Hematopoietic multipotent progenitor cell treated with erythropoietin and hydrocortisone succinate and interleukin-3 and kit ligand, for 6 days (in vitro differentiated cells): ENCODE measurements around the gene CADM2.
"Not testable (repeated sequence)": the region's sequence is repeated elsewhere in the genome, so short reads cannot be mapped to it uniquely, and the experiment has no call there.

ENCODE experiments used
- DNase-seq: peaks from one replicate; pipeline ENCODE4 v3.0.0-alpha.2; 2015

Gene CADM2

DNA sequence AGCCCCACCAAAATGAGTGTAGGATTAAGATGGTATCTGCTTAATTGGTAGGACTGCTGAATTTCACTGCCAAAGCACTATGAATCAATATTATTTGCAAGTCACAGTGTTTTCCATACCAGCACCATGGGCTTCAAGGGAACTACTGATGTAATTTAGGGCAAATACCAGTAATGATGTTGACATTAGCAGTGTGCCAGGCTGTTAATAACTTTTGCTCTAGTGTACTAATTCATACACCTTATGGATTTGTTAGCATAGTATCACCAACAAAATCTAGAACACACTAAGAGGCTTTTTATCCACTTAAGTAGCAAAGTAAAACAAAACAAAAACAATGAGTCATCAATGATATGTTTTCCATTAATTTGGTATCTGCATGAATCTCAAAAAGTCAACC is 888.2 kb downstream of the CADM2 start:
- no peak for DNase-seq

DNA sequence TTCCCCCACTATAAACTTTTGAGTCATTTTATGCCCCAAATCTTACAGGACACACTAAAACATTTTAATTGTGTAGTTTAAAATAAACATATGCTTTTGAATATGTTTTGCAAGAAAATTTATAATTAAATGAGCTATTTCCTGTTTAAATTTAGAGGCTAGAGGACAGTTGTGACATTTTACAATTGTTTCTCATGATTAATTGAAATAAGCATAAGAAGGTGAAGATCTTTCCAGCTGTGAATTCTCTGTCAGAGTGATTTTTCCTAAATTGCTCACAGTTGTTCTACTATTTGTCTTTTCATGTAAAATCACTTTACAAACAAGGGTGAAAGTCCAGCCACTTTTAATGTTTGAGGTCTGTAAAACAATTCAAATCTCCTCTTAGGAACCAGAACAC is 892.3 kb downstream of the CADM2 start:
- no peak for DNase-seq

DNA sequence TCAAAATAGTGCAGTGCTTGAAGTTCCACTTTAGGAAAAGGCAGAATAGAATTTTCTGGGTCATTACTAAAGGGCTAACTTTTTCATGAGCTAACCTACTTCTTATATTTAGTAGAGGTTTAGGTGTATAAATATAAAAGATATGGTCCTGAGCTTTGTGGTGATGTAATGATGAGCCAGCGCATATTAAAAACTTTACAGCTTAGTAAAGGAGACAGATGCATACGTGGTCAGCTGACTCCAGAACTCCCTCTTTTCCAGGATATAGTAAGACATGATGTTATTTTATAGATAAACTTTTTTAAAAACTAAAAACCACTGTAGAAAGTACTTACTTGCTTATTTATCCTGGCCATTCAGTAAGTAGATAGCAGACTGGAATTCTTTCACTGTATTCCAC is 895.0 kb downstream of the CADM2 start:
- DNase-seq = no peak

DNA sequence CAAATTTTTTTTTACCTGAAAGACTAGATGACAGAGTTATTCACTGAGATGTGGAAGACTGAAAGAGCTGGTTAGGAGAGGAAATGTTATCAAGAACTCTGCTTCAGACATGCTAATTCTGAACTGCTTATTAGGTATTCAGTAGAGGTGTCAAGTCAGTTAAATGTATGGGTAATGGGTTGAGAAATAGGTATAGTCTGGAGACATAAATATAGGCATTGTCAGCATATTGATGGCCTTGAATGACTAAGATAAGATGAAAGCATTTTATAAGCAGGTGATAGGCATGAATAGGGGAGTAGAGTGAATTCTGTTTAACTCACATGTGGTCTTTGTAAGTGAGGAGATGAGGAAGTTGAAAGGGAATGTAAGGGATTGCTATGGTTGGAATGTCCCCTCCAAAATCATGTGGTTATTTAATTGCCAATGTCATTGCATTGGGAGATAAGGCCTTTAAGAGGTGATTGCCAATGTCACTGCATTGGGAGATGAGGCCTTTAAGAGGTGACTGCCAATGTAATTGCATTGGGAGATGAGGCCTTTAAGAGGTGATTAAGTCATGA is 904.2 kb downstream of the CADM2 start:
- DNase-seq = no peak

DNA sequence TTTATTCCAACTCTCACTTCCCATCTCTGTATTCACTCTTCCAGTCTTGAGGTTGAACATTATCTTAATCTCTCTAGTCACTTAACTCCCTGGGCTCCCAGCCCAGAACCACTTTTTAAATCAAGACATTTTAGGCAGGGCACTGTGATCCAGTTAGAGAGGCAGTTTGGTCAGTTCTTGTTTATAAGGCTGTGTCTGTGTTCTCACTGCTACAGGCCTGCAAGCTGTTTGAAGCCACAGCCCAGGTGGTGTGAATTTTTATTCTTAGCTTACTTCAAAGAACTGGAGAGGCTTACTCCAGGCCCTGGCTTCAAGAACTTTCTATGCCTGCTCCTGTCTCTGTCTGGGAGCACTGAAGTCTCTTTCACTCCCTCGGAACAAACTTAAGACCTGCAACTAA is 906.1 kb downstream of the CADM2 start:
- DNase-seq = no peak

DNA sequence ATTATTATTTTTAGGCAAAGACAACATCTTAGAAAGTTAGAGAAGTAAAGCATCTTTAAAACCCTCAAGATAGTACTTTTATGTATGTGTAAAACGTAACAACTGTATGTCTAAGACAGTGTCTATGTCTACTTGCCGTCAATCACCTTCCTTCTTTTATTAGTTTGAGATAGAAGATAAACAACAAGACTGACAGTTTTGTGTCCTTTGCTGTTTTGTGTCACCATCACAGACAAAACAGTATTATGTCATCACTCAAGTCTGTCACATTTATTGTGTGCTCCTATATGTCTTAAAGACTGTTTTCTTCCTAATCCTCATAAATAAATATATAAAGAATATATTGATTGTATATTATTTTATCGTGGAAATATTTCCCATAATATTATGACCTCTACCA is 908.3 kb downstream of the CADM2 start:
- no peak for DNase-seq

DNA sequence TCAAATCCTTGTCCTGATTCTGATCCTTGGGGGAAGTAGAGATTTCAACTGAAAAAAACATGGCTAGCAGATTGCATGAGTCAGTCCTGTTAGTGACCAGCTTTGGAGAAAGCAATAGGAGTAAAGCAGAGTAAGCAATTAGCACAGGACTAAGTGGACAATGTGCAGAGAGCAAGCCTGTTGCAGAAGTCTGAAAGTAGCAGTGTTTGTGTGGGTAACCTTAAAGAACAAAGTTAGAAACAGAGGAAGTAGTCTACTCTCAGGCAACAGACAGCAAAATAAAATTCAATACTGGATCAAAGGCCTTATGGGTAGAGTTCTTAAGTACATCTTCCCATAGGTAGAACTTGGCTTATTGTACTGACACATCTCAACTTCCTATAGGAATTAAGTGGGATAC is 916.8 kb downstream of the CADM2 start:
- DNase-seq = no peak

DNA sequence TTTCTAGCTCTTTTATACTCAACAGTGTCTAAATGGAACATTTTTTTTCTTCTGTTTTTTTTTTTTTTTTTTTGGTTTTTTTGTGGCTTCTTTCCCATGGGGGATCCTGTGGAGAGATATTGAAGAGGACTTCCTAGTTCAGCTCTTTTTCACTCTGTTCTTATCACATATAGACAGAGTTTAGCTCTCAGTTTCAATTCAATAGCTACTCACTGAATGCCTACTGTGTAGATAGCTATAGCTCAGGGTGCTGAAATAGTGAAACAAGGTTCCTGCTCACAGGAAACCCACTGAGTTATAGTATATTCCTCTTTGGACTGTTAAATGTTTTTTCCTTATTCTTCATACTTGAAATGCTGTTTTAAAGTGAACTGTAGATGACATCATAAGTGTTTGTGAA is 918.8 kb downstream of the CADM2 start:
- no peak for DNase-seq

DNA sequence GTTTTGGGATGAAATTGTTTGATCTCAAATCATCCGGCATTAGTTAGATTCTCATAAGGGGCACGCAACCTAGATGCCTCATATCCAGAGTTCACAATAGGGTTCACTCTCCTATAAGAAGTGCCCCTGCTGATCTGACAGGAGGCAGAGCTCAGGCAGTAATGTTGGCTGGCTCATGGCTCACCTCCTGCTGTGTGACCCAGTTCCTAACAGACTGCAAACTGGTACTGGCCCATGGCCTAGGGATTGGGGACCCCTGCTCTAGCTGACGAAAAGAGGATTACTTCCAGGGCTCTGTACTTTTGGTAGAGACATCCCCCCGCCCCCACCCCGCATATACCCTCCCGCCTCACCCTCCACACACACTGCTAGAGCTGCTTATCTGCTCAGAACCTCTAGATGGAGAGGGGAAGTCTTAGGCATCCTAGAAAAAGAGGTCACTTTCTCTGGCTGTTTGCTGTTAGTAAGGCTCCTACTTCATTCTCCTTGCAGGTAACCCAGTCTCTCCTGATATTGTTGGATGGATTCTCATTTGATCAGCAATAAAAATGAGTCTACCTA is 923.1 kb downstream of the CADM2 start:
- no peak for DNase-seq

DNA sequence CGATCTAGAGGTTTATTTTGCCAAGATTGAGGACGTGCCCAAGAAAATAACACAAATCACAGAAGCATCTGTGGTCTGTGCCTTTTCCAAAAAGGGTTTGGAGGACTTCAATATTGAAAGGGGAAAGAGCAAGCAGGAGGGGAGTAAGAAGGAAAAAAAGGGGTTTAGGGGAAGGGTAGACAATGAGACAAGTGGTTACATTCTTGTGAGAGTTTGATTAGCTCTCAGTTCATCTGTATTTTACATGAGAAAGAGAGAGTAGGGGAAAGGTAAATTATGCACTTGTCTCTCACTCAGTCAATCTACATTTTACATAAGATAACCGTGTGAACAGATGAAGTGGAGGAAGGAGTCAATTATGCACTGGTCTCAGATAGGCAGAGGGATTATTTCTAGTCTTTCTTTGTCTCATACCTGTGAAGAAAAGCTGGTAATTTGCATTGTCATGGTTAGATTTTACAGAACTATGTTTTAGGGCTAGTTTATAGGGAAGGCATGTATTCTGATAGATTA is 931.3 kb downstream of the CADM2 start:
- no peak for DNase-seq

DNA sequence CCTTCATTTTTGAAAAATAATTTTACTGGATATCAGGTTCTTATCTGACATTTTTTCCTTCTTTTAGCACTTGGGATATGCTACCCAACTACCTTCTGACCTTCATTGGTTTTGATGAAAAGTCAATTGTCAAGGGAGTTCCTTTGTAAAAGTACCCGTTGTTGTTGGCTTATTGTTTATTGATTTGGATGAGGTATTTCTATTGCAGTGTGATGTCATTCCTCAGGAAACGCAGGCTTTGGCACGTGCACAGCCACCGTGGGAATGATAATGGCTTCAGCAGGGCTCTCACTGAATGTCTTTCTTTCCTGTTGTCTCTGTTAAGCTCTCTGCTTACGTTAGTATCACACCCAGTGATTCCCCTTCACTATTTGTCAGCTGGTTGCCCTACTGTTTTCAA is 944.6 kb downstream of the CADM2 start:
- no peak for DNase-seq

DNA sequence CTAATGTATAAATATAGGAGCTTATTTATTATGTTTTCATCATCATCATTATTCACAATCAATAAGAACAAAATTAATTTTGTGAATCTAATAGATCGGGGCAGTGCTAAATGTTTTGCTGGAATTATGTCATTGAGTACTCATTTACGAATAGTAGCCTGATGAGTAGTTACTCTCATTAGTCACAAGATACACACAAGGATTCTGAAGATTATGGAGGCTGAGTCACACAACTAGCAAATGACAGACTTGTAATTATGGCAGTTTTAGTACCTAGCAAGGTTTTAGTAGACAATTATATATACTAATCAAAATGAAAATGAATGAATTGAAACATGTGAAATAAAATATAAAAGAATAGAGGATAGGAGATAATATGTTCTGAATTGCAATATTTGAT is 954.2 kb downstream of the CADM2 start:
- no peak for DNase-seq

DNA sequence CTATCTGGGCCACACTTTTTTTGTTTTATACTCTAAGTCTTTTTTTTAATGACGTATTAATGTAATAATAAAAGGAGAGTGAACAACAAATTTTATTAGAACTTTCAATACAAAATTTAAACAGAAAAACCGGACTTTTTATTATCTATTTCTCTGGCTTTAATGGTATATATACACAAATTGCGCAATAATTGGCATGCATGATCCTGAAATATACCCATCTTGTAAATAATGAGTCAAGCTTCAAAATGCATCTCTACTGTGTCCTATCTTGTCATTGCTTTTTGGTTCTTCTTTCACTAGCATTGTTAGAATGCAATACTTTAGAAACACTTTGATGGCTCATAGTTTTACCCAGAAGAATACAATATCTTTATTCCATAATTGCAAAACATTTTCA is 963.6 kb downstream of the CADM2 start:
- DNase-seq = no peak

DNA sequence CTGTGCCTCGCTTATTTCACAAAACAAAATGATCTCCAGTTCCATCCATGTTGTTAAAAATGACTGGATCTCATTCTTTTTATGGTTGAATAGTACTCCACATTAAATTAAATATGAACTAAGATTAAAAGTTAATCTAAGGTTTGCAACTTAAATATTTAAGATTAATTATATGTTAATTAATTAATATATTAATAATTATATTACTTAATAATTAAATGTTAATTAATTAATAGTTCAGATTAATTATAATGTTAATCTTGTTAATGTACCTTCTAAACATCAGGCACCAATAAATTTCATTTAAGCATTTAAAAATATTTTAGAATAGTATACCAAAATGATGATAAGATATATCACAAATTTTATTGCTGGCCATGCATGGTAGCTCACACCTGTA is 971.9 kb downstream of the CADM2 start:
- no peak for DNase-seq

DNA sequence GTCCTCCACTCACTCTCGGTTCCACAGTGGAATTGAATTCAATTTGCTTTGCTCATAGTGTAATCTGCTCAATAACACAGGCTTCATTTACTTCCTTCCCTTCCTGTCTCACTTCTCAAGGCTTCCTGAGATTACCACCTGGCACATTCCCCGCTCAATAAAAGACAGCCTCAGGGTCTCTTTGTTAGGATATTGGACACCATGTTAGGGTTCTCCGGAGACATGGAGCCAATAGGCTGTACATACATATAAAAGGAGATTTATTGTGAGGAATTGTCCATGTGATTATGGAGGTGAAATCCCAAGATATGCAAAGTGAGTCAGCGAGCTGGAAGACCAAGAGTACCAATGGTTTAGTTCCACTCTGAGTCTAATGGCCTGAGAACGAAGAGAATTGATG is 974.5 kb downstream of the CADM2 start:
- no peak for DNase-seq

DNA sequence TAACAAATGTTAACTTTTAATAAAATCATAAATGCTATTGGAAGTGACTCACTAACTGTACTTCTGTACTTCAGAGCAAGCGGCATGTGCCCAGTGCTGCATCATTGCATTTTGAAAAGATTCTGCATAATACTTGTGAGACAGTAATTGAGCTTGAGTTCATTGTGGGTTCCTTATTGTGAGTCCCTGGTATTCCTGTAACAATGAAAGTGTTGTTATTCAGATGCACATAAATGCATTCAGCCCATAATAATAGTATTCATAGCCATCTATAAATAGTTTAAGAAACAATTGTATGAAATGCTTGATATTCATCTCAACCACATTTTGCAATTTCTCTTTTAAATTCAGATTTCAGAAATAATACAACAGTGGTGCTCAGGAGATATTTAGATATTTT is 976.4 kb downstream of the CADM2 start:
- no peak for DNase-seq

DNA sequence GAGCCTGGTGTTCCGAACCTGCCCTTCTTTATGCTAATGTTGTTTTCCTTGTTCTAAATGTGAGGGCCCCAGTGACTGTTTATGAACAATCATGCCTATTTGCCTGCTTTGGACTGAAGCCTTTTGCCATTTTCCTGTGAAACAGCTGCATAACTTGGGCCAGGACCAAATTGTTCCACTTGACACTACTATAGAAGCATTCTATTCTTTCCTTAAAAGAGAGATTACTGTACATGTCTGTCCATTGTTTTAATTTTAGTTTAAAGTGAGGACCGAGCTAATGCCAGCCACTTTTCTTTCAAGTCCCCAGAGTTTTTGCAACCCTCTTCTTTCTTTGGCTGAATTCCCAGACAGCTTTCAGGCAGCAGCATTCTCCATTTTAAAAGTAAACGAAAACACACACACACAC is 980.3 kb downstream of the CADM2 start:
- no peak for DNase-seq

DNA sequence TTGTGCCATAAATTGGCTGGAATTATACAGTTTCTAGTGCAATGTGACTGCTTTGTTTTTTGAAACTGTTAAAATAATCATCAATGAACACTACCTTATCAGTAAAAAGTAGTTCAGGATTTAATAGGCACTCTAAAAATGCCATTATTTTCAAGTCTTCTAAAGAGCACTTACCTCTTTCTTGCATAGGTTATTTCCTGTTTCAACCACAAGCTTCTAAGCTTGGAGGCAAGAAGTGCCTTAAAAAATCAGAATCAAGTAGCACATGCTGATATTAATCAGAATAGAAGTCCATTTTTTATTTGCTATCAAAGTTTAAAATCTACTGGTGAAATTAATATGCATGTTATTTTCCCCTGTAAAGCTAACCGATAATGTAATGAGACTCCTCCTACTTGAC is 991.6 kb downstream of the CADM2 start:
- DNase-seq = no peak

DNA sequence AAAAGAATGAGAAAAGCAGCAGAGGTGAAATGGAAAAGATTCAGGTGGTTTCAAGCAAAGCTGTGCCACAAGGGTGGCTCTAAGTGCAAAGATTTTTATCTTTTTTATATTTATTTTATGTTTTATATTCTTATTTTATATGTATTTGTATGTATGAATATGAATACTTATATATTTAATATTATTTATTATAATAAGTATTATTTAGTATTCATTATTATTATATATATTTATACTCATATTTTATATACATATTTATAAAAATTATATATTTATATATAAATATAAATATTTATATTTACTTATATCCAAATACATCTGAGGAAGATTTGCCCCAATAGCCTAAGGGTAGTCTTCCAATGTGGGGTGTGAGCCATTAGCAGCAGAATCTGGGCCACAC is 1002.0 kb downstream of the CADM2 start:
- no peak for DNase-seq

DNA sequence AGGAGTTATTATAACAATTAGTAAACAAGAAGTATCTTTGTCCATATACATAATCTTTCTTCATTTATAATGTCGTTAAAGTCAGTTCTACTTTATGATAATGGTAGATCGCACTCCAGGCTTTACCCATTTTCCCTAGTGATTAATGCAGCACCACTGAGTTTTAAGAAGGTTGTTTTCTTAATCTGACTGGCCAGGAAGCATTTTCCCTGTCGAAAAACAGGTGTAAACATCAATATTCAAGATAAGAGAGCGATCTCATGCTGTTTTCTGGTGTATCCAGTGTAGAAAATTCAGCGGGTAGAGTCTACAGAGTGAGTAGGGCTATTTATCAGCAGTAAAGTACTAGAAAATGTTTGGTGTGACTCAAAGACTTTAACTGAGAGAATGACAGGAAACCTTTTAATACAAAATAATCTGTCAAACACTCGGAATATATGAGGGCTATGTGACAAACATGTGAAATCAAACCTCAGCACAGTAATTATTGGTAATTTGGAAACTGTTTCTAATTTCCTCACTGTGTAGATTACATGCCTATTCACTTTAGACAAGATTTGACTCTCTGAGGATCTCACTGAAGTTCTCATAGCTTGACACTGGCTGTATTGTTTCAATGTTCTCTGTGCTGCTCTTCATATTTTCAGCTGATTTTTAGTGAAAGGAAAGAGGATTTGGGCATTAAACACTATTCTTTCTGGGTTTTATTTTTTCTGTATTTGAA is 1019.0 kb downstream of the CADM2 start:
- DNase-seq = no peak

DNA sequence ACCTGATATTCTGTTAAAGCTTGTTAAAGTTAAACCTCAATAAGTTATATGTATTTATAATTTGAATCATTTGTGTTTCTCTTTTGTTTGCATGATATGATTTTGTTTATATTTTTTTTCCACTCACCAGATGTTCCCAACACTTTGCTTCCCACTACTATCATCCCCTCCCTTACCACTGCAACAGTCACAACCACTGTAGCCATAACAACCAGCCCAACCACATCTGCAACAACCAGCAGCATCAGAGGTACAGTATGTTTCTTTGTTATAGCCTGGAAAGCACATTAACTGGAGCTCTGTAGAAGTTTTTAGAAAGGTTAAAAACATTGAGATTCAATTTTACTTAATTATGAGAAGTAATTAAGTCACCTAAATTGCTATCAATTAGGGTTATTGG is 1020.2 kb downstream of the CADM2 start:
- no peak for DNase-seq

DNA sequence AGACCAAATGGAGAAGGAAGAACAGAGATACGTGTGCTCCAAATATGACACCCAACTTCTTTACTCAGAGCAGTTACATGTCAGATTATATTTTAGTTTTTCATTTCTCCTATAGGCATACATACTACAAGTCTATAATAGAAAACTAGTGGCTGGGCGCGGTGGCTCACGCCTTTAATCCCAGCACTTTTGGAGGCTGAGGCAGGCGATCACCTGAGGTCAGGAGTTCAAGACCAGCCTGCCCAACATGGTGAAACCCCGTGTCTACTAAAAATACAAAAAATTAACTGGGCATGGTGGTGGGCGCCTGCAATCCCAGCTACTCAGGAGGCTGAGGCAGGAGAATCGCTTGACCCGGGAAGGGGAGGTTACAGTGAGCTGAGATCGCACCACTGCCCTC is 1030.8 kb downstream of the CADM2 start:
- not testable (repeated sequence) for DNase-seq

DNA sequence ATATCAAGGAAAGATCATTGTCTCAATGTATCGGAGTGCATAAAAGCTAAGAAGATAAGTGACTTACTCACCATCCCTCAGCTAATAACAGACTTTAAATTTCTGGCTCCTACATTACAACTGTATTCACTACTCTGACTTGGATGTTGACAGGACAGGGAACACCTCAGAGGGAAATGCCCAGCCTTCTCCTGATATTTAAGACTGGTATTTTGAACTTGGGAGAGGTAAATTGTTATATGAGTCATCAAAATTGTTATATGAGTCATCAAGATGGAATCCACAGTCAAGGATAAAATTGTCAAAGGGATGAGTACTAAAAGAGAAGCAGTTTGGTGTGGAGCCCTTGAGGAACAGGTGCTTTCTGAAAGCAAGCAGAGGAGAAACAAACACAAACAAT is 1070.8 kb downstream of the CADM2 start:
- no peak for DNase-seq

DNA sequence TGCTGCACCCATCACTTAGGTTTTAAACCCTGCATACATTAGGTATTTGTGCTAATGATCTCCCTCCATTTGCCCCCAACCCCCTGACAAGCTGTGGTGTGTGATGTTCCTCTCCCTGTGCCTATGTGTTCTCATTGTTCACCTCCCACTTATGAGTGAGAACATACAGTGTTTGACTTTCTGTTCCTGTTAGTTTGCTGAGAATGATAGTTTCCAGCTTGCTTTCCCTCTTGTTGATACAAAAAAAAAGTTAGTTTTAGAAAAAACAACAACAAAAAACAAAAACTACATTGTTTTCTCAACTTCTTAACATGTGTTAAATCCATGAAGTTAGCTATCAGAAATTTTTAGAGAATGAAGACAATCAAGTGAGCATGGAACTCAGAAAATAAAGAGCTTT is 1079.1 kb downstream of the CADM2 start:
- DNase-seq = no peak
